GM18502 (cell line): ENCODE results near the gene CCNL1.

Experiments
- ATAC-seq: cut with Tn5 transposase; IDR thresholded peaks from one replicate; pipeline ENCODE4 v1.9.1; 2021; ENCODE audit warnings: mild to moderate bottlenecking; ENCODE audit not compliant: unreplicated experiment, poor library complexity

CCNL1 gene

GRCh38 chr3:157148196-157148889, 11.6 kb downstream of the CCNL1 start:
- ATAC-seq, result peak; percentile 56

GRCh38 chr3:157147099-157147803, 12.7 kb downstream of the CCNL1 start:
- no peak for ATAC-seq

- no peak for ATAC-seq
Observed at GRCh38 chr3:157145606-157146322, 14.2 kb downstream of the CCNL1 start.

- no peak for ATAC-seq
Observed at GRCh38 chr3:157142315-157142714, 17.6 kb downstream of the CCNL1 start.

- ATAC-seq, result no peak
Observed at GRCh38 chr3:157139938-157140534, 19.9 kb downstream of the CCNL1 start.

GRCh38 chr3:157136647-157137387, 23.1 kb downstream of the CCNL1 start:
- ATAC-seq, result no peak

GRCh38 chr3:157135671-157136396, 24.1 kb downstream of the CCNL1 start:
- no peak for ATAC-seq

- peak; percentile 45 for ATAC-seq
Observed at GRCh38 chr3:157134620-157135191, 25.2 kb downstream of the CCNL1 start.

GRCh38 chr3:157133434-157134320, 26.3 kb downstream of the CCNL1 start:
- ATAC-seq, result no peak

GRCh38 chr3:157132936-157133335, 27.0 kb downstream of the CCNL1 start:
- ATAC-seq, result no peak

- no peak for ATAC-seq
Observed at GRCh38 chr3:157132341-157132740, 27.6 kb downstream of the CCNL1 start.

- no peak for ATAC-seq
Observed at GRCh38 chr3:157131861-157132260, 28.1 kb downstream of the CCNL1 start.

- no peak for ATAC-seq
Observed at GRCh38 chr3:157130467-157131251, 29.3 kb downstream of the CCNL1 start.

- ATAC-seq, result no peak
Observed at GRCh38 chr3:157129803-157130466, 30.0 kb downstream of the CCNL1 start.

GRCh38 chr3:157128771-157129681, 30.9 kb downstream of the CCNL1 start:
- no peak for ATAC-seq
